Renal pelvis (tissue), 4 donors: ENCODE data around the gene ZNF324B. TPM values are rescaled to one million over a fixed set of nuclear protein-coding genes. Genes with fewer than 3 reads are reported as not detected.
"Not testable (repeated sequence)": the region's sequence is repeated elsewhere in the genome, so short reads cannot be mapped to it uniquely, and the experiment has no call there.

Source experiments
- DNase-seq: peaks from one replicate; pipeline ENCODE4 v3.0.0-alpha.2; 2013
- polyA plus RNA-seq, 3 donors: library from polyadenylated mRNA; unstranded; fragments of 120-200 nt; gene quantifications; one replicate each; pipeline ENCODE4 v1.2.1, GENCODE V29; 2013; ENCODE audit not compliant: insufficient read length in 3 of 3

ZNF324B gene
- polyA plus RNA-seq, 3 donors, result 7.2 to 7.6 (median 7.2) TPM

DNA sequence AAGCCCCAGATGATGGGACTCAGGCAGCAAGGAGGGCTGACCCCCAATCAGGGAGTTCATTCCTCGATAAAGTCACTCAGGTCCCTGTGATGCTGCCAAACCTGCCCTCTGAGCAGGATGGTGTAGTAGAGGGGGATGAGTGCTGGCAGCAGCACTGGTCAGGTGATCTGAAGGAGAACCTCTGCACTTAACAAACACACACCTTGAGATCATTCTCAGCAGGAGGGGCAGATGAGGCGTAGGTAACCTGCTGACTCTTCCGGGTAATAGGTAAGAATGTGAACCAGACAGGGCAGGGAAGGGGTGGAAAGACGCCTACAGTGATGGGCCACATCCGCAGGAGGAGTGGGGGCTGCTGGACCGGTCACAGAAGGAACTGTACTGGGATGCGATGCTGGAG, 27.9 kb downstream of the ZNF324B start:
- no peak for DNase-seq

DNA sequence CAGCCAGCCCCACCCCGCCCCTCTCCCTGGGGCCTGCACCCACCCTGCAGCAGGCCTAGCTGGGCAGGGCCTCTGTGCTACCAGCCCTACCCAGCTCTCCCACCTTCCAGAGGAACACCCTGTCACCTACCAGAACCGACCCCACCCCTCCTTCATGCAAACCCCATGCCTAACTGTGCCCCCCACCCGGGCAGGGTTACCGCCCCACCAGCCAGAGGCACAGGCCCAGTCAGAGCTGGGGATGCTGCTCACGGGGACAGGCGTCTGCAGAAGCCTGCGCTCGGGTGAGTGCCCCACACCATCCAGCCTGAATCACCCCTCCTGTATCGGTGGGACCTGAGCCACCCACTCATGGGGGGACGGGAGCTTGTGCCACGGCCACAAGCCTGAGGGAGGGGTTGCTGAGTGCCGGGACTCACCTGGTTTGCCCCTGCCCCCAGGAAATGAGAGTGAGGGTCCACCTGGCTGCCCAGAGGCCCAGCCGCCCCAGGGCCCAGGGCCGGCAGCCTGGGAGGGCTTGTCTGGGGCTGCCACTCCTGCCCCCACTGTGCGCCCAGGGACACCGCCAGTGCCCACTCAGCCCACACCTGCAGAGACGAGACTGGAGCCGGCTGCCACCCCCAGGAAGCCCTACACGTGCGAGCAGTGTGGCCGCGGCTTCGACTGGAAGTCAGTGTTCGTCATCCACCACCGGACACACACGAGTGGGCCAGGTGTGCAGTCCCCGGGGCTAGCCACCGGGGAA, 28.5 kb downstream of the ZNF324B start:
- DNase-seq, result no peak

DNA sequence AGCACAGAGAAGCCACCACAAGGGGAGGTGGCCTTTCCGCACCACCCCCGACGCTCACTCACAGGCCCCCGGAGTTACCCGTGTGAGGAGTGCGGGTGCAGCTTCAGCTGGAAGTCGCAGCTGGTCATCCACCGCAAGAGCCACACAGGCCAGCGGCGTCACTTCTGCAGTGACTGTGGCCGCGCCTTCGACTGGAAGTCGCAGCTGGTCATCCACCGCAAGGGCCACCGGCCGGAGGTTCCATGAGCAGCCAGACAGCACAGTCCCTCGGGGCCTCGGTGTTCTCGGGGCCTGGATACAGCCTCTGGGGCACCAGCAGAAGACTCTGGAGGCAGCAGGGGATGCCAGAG, 29.0 kb downstream of the ZNF324B start:
- DNase-seq, result no peak

DNA sequence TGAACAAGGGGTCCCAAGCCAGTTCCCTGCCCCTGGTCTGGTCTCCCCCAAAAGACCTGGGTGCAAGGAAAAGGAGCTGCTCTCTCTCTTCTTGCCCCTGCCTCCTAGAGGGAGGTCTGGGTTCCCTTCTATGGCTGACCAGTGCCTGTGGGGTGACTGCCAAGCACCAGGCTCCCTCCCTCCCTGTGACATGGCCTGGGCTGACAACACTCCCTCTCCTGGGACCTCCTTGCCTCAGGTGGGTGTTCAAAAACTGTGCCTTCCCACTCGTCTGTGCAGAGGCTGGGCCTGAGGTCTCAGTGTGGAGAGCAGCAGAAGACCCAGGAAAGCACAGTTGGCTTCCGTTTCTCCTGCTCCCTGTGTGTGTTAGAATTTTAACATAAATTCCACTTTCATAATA, 29.4 kb downstream of the ZNF324B start:
- no peak for DNase-seq

DNA sequence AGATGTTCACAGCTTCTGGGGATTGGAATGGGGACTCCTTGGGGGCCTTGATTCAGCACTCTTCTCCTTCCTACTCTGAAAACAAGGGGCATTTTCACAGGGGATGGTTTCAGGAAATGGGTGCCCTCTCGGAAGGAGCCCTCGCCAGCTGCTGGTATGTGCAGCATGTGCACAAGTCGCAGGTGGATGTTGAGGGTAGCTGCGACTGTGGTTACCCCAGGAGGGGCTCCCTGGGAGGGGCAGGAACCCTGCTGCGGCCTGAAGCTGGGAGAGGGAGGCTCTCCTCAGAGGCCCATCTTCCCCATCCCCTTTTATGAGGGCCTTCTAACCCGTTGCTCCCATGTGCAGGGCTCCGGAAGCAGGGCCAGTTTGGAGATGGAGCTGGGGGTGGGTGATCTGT, 30.9 kb downstream of the ZNF324B start:
- DNase-seq, result no peak

DNA sequence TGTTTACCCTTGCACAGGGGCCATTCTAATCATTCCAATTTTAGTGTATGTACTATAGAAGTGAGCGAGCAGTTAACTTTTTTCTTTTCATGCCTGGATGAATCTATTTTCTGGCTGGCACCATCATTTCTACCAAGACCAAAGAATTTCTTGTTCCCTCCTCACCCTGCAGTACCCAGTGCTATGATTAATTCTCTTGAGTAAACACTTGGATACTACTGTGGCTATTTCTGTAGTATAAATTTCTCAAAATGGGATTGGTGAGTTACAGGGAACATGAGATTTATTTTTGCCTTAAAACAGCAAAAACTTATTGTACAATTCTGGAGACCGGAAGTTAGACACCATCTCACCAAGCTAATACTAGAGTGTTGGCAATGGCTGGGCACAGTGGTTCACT, 32.4 kb downstream of the ZNF324B start:
- DNase-seq, result no peak

DNA sequence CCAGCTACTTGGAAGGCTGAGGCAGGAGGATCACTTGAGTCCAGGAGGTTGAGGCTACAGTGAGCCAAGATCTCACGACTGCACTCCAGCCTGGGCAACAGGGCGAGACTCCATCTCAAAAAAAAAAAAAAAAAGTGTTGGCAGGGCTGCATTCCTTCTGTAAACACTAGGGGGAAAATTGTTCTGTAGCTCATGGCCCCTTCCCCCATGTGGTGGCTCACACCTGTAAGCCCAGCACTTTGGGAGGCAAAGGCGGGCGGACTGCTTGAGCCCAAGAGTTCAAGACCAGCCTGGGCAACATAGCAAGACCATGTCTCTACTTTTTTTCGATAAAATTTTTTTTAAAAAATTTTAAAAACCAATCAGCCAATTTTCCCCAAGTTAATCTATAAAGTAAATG, 32.9 kb downstream of the ZNF324B start:
- DNase-seq, result not testable (repeated sequence)

DNA sequence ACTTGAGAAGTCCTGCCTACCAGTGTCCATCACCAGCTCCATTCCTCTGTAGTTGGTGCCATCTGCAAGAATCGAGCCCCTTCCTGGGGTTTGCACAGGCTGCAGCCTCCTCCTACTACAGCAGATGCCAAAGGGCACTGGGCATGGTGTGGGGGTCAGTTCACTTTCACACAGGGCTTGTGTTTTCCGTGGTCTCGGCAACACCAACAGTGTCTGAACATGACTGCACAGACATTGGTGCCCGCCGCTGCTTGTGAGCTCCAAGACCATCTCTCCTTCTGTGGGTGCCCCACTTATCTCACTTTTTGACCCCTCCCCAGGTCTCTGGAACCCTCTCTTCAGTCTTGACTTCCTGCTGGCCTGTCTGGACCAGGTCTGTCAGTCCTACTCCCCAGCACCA, 40.0 kb downstream of the ZNF324B start:
- no peak for DNase-seq

DNA sequence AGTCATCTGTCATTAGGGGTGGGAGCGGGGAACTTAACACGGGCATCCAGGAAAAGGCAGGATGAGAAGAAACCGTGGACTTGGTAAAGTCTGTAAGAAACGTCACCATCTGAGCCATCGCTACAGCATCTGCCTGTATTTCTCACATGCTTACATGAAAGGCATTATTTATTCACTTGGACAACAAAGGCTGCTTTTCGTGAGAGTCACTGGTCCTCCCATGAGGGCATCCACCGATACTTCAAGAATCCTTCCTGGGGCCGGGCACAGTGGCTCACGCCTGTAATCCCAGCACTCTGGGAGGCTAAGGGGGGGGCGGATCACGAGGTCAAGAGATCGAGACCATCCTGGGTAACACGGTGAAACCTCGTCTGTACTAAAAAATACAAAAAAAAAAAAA, 40.8 kb downstream of the ZNF324B start:
- DNase-seq, result no peak

DNA sequence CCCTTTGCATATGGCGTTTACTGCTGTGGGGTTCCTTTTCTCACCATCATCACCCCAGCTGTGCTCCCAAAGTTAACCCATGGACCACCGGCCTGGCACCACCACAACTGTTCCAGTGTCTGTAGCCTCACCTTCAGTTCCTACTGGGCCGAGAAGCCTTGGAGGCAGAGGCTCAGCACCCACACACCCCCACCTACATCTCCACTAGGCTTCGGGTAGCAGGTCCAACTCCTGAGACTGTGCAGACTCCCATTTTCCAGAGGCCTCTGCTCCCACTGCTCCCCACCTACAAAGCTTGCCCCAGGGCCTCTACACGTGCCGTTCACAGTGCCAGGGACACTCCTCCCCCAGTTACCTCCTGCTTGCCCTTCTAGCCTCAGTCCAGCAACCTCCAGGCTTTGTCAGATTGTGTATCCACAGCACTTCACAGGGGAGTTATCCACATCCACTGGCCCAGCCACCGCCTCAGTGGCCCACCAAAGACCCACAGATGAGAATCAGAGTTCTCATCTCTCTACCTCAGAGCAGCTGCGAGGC, 46.3 kb downstream of the ZNF324B start:
- no peak for DNase-seq

DNA sequence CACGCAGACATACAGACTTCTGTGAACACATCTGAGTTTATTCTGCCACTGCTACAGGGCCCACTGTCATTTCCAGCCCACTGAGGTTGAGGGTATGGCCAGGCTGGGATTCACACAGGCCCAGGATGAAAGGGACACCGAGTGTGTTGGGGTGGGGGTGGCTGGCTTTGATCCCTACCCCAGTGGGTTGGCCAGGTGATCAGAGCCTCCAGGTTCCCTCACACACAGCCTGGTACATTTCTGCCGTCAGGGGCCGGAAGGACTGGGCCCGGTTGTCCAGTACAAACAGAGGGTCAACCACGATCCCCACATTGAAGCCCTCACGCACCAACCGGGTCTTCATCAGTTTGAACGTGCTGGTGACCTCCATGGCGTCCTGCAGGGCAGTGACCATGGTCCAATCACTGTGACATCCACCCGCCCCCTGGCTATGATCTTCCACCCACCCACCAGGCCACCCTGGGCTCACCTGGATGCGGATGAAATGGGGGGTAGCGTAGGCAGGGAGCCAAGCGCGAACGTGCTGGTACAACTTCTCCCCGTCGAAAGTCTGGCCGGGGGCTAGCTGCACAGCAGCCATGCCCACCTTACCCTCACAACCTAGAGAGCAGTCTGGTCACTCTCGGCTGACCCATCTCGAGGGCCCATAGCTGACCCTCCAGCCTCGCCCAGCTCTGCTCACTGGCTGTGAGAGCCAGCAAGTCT, 47.0 kb downstream of the ZNF324B start:
- DNase-seq, result no peak

DNA sequence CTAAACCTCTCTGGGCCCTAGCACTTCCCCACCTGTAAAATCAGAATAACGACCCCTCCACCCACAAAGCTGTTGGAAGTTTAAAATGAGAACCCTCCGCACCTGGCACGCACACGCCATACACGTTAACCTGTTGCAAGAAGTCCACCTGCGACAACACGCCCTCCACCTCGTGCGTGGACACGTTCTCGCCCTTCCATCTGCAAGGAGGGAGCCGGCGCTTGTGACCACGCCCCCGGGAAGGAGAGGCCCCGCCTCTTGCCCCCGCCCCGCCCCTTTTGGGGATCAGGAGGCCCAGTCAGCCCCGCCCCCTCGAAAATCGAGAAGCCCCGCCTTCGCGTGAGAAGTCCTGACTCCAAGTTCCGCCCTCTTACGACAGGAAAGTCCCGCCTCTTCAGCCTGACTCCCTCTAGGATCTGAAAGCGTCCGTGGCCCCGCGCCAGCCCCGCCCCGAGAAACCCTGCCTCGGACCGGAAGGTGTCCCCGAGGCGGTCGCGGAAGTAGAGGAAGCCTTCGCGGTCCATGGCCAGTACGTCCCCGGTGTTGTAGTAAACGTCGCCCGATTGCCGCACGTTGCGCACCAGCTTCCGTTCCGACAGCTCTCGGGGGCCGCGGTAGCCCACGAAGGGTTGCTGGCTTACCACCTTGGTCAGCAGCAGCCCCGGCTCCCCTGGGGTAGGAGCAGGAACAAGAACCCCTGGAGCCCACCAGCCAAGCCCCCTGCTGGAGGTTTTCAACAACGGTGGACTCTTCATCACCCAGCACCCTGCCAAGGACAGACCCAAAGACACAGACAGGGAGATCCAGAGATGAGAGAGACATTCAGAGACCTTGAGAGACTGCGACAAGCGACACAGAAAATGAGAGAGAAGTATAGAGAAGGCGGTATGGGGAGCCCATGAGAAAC, 47.9 kb downstream of the ZNF324B start:
- peak; percentile 99 for DNase-seq

DNA sequence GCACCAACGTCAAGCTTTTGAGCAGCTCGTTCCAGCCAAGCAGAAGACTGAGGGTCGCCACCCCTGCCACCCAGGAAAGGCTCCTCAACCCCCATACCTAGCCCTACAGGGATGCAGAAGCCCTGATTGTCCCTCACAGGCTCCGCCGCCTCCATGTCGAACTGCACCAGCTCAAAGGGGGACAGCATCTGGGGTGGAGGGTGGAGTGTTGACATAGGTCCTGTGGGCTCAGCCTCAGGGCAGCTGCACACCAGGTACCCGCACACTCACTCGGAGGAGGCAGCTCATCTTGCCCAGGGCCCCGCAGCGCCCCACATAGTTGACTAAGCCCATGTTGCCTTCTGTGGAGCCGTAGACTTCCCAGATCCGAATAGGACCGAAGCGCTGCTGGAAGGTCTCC, 48.8 kb downstream of the ZNF324B start:
- no peak for DNase-seq

Other genes starting within 250 kb of the ZNF324B start
- 10 to 100 TPM; 34.2 to 47.5 (median 44.4) TPM for gene ZNF544, start 222.7 kb upstream of the ZNF324B start, polyA plus RNA-seq
- gene ZNF8, start 172.7 kb upstream of the ZNF324B start, polyA plus RNA-seq, result 10 to 100 TPM in 2 of 3 donors, 1 to 10 TPM in 1; 6.6 to 10.7 (median 10.5) TPM
- gene ERVK3-1, start 146.2 kb upstream of the ZNF324B start, polyA plus RNA-seq, result 10 to 100 TPM; 53.5 to 61.2 (median 59.1) TPM
- gene ZSCAN22, start 124.6 kb upstream of the ZNF324B start, polyA plus RNA-seq, result 1 to 10 TPM; 3.8 to 4.1 (median 4.0) TPM
- 1 to 10 TPM; 1.6 to 2.1 (median 2.0) TPM for gene A1BG, start 98.1 kb upstream of the ZNF324B start, polyA plus RNA-seq
- gene ZNF497, start 88.9 kb upstream of the ZNF324B start, polyA plus RNA-seq, result 1 to 10 TPM; 5.0 to 7.1 (median 5.5) TPM
- 1 to 10 TPM; 5.6 to 6.2 (median 5.8) TPM for gene ZNF837, start 70.6 kb upstream of the ZNF324B start, polyA plus RNA-seq
- gene RPS5, start 64.4 kb upstream of the ZNF324B start, polyA plus RNA-seq, result 1,000 to 10,000 TPM in 2 of 3 donors, 100 to 1,000 TPM in 1; 960 to 1,160 (median 1,095) TPM
- not detected for gene RNF225, start 56.0 kb upstream of the ZNF324B start, polyA plus RNA-seq
- gene ZNF584, start 43.0 kb upstream of the ZNF324B start, polyA plus RNA-seq, result 10 to 100 TPM; 13.2 to 16.5 (median 13.9) TPM
- 10 to 100 TPM; 13.6 to 16.7 (median 15.1) TPM for gene ZNF132, start 11.5 kb upstream of the ZNF324B start, polyA plus RNA-seq
- gene ZNF324, start 15.5 kb downstream of the ZNF324B start, polyA plus RNA-seq, result 10 to 100 TPM; 10.0 to 13.4 (median 11.0) TPM
- 10 to 100 TPM; 17.3 to 23.4 (median 19.3) TPM for gene ZNF446, start 24.7 kb downstream of the ZNF324B start, polyA plus RNA-seq
- 10 to 100 TPM; 13.3 to 13.8 (median 13.6) TPM for gene SLC27A5, start 60.4 kb downstream of the ZNF324B start, polyA plus RNA-seq
- gene ZBTB45, start 68.2 kb downstream of the ZNF324B start, polyA plus RNA-seq, result 10 to 100 TPM; 14.5 to 19.1 (median 16.1) TPM
- gene TRIM28, start 92.4 kb downstream of the ZNF324B start, polyA plus RNA-seq, result 100 to 1,000 TPM; 644 to 816 (median 758) TPM
- gene CHMP2A, start 103.5 kb downstream of the ZNF324B start, polyA plus RNA-seq, result 100 to 1,000 TPM; 117 to 136 (median 126) TPM
- gene UBE2M, start 107.0 kb downstream of the ZNF324B start, polyA plus RNA-seq, result 100 to 1,000 TPM in 1 of 3 donors, 10 to 100 TPM in 2; 90.2 to 109 (median 97.5) TPM
- 10 to 100 TPM; 31.0 to 59.2 (median 54.2) TPM for gene MZF1, start 121.7 kb downstream of the ZNF324B start, polyA plus RNA-seq